A549 (cell line): ENCODE data around the gene KCNG1.

Experiments used
- CTCF ChIP-seq: fragments of >200 bp; sonication (Bioruptor Twin); formaldehyde crosslinking; IDR thresholded peaks from 3 replicates; pipeline ENCODE4 v1.5.1; 2016
- HOXA7 ChIP-seq: fragments of 250-450 bp; sonication (Bioruptor Pico); IDR thresholded peaks from 2 replicates; pipeline ENCODE4 v1.5.0; 2020; ENCODE audit warnings: mild to moderate bottlenecking, moderate library complexity
- JUN ChIP-seq, 2 experiments: fragments of >200 bp; sonication (Bioruptor Twin); formaldehyde crosslinking; IDR thresholded peaks; 2 replicates in 1 of 2; 3 replicates in 1 of 2; pipeline ENCODE4 v1.6.1; 2016 to 2017
- PHF8 ChIP-seq: fragments of 200-600 bp; sonication (generic); IDR thresholded peaks from 2 replicates; pipeline ENCODE4 v1.6.1; 2016; ENCODE audit warnings: low read depth, mild to moderate bottlenecking, antibody characterized with exemption, moderate library complexity, borderline replicate concordance
- POLR2A ChIP-seq: IDR thresholded peaks from 2 replicates; pipeline ENCODE4 v1.6.1; 2012; ENCODE audit warnings: mild to moderate bottlenecking, low read length

DNA sequence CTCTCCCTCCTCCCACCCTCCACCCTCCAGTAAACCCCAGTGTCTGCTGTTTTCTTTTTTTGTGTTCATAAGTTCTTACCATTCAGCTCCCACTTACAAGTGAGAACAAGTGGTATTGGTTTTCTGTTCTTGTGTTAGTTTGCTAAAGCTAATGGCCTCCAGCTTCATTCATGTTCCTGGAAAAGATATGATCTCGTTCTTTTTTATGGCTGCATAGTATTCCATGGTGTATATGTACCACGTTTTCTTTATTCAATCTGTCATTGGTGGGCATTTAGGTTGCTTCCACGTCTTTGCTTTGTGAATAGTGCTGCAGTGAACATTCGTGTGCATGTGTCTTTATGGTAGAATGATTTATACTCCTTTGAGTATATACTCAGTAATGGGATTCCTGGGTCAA is 42.7 kb upstream of the KCNG1 start:
- no peak for TF ChIP-seq POLR2A
- no peak for TF ChIP-seq JUN (IDR thresholded peaks at IDR 0.05)
- TF ChIP-seq CTCF, result no peak
- TF ChIP-seq HOXA7 (CRISPR knock-in tag), result no peak
- TF ChIP-seq PHF8, result no peak
